Stimulated activated effector memory CD8-positive, alpha-beta T cell treated with anti-CD3 and anti-CD28 coated beads, Interleukin-12 subunit alpha, Interleukin-12 subunit beta, amount 100 ng/mL, for 72 hours (primary cell): Measurements from ENCODE around the gene DNMT1.
A peak's percentile ranks its signal among the peaks of the same experiment; 100 is the strongest.
"Not testable (repeated sequence)": the region's sequence is repeated elsewhere in the genome, so short reads cannot be mapped to it uniquely, and the experiment has no call there.

Experiments
- ATAC-seq: fragments of 150-1000 bp; cut with Tn5 transposase; 2 replicates; pipeline ENCODE4 v1.10.0; 2021
- DNase-seq, 2 donors: peaks; one replicate each; pipeline ENCODE4 v3.0.0; 2021 to 2022; ENCODE audit warnings: low spot score in 2 of 2
- H3K27ac Mint-ChIP-seq: one replicate; pipeline ENCODE4 v1.8.0; 2022; ENCODE audit warnings: mild to moderate bottlenecking, mixed read lengths
- H3K36me3 Mint-ChIP-seq: one replicate; pipeline ENCODE4 v1.8.0; 2022; ENCODE audit warnings: mild to moderate bottlenecking, mixed read lengths
- H3K4me1 Mint-ChIP-seq: one replicate; pipeline ENCODE4 v1.8.0; 2022; ENCODE audit warnings: mixed read lengths
- H3K4me3 Mint-ChIP-seq: one replicate; pipeline ENCODE4 v1.8.0; 2022; ENCODE audit warnings: mild to moderate bottlenecking, mixed read lengths
- H3K9me3 Mint-ChIP-seq: one replicate; pipeline ENCODE4 v1.8.0; 2022; ENCODE audit warnings: mixed read lengths

DNMT1 gene

GRCh38 chr19:10206226-10206885 is 11.6 kb upstream of the DNMT1 start:
- Mint-ChIP-seq H3K27ac (no peak overlapping the region), H3K4me3 (no peak overlapping the region), H3K4me1 (no peaks in the 10 kb centered on the region), H3K36me3 (no peaks in the 10 kb centered on the region), H3K9me3 (no peaks in the 10 kb centered on the region)
- DNase-seq (no peak), ATAC-seq (no peak)

- H3K4me3 Mint-ChIP-seq = no peak overlapping the region
- no peak overlapping the region for H3K27ac Mint-ChIP-seq
- no peaks in the 10 kb centered on the region for H3K9me3 Mint-ChIP-seq
- ATAC-seq = no peak
- no peaks in the 10 kb centered on the region for H3K4me1 Mint-ChIP-seq
- H3K36me3 Mint-ChIP-seq = no peaks in the 10 kb centered on the region
- DNase-seq = no peak
Measured at GRCh38 chr19:10205636-10206035, 10.9 kb upstream of the DNMT1 start.

- Mint-ChIP-seq H3K9me3 (no peaks in the 10 kb centered on the region), H3K27ac (no peak overlapping the region), H3K4me3 (no peak overlapping the region), H3K4me1 (no peaks in the 10 kb centered on the region), H3K36me3 (no peaks in the 10 kb centered on the region)
- no peak for DNase-seq
- no peak for ATAC-seq
Measured at GRCh38 chr19:10203686-10204085, 8.9 kb upstream of the DNMT1 start.

- H3K27ac Mint-ChIP-seq = no peak overlapping the region
- ATAC-seq = no peak
- no peaks in the 10 kb centered on the region for H3K36me3 Mint-ChIP-seq
- no peak overlapping the region for H3K4me3 Mint-ChIP-seq
- H3K4me1 Mint-ChIP-seq = no peaks in the 10 kb centered on the region
- no peak for DNase-seq
- H3K9me3 Mint-ChIP-seq = no peaks in the 10 kb centered on the region
Measured at GRCh38 chr19:10201176-10201575, 6.4 kb upstream of the DNMT1 start.

GRCh38 chr19:10200101-10200500 is 5.3 kb upstream of the DNMT1 start:
- not testable (repeated sequence) for H3K36me3 Mint-ChIP-seq, ATAC-seq, H3K9me3 Mint-ChIP-seq, H3K27ac Mint-ChIP-seq, H3K4me3 Mint-ChIP-seq, DNase-seq, H3K4me1 Mint-ChIP-seq

- not testable (repeated sequence) for H3K4me1 Mint-ChIP-seq, DNase-seq, H3K27ac Mint-ChIP-seq, H3K9me3 Mint-ChIP-seq
- peaks cover 11% of the 10 kb centered on the region for H3K36me3 Mint-ChIP-seq
- H3K4me3 Mint-ChIP-seq = peak overlapping the region; percentile 14
- ATAC-seq = peak; percentile 25
Measured at GRCh38 chr19:10198889-10199644, 4.3 kb upstream of the DNMT1 start.

GRCh38 chr19:10195199-10195519 is 406 bp upstream of the DNMT1 start:
- peaks cover 26% of the 10 kb centered on the region for H3K4me1 Mint-ChIP-seq
- peak overlapping the region; percentile 91 for H3K4me3 Mint-ChIP-seq
- H3K36me3 Mint-ChIP-seq = peaks cover 50% of the 10 kb centered on the region
- ATAC-seq (peak; percentile 35), DNase-seq (no peak)
- H3K9me3 Mint-ChIP-seq = no peaks in the 10 kb centered on the region
- H3K27ac Mint-ChIP-seq = peak overlapping the region; percentile 97

- peaks cover 34% of the 10 kb centered on the region for H3K4me1 Mint-ChIP-seq
- H3K27ac Mint-ChIP-seq = peak overlapping the region; percentile 97
- H3K36me3 Mint-ChIP-seq = peaks cover 62% of the 10 kb centered on the region
- H3K9me3 Mint-ChIP-seq = no peaks in the 10 kb centered on the region
- peak overlapping the region; percentile 91 for H3K4me3 Mint-ChIP-seq
- DNase-seq (no peak), ATAC-seq (no peak)
Measured at GRCh38 chr19:10193790-10194499, 808 bp downstream of the DNMT1 start.

- Mint-ChIP-seq H3K4me1 (peaks cover 41% of the 10 kb centered on the region), H3K36me3 (peaks cover 73% of the 10 kb centered on the region), H3K27ac (peak overlapping the region; percentile 97), H3K9me3 (no peaks in the 10 kb centered on the region), H3K4me3 (peak overlapping the region; percentile 91)
- ATAC-seq = no peak
- no peak for DNase-seq
Measured at GRCh38 chr19:10192922-10193321, 1.8 kb downstream of the DNMT1 start.

- H3K4me1 Mint-ChIP-seq = peaks cover 51% of the 10 kb centered on the region
Measured at GRCh38 chr19:10191347-10191746, 3.4 kb downstream of the DNMT1 start.

GRCh38 chr19:10190026-10190425 is 4.7 kb downstream of the DNMT1 start:
- no peak for DNase-seq
- Mint-ChIP-seq H3K9me3 (no peaks in the 10 kb centered on the region), H3K4me3 (peak overlapping the region; percentile 37), H3K4me1 (peaks cover 45% of the 10 kb centered on the region), H3K36me3 (peaks cover 100% of the 10 kb centered on the region), H3K27ac (peak overlapping the region; percentile 69)
- ATAC-seq = no peak

More at GRCh38 chr19:10191347-10191746, 3.4 kb downstream of the DNMT1 start:
- H3K36me3 Mint-ChIP-seq = peaks cover 88% of the 10 kb centered on the region
- DNase-seq = no peak
- H3K4me3 Mint-ChIP-seq = no peak overlapping the region
- H3K9me3 Mint-ChIP-seq = no peaks in the 10 kb centered on the region
- no peak for ATAC-seq
- no peak overlapping the region for H3K27ac Mint-ChIP-seq

GRCh38 chr19:10189616-10190015 is 5.1 kb downstream of the DNMT1 start:
- Mint-ChIP-seq H3K4me3 (peak overlapping the region; percentile 37), H3K9me3 (no peaks in the 10 kb centered on the region), H3K36me3 (peaks cover 100% of the 10 kb centered on the region), H3K27ac (peak overlapping the region; percentile 69), H3K4me1 (peaks cover 46% of the 10 kb centered on the region)
- DNase-seq (peak in 1 of 2 donors; percentile 71), ATAC-seq (peak; percentile 81)

GRCh38 chr19:10187315-10187714 is 7.4 kb downstream of the DNMT1 start:
- no peak overlapping the region for H3K4me3 Mint-ChIP-seq
- H3K4me1 Mint-ChIP-seq = peaks cover 41% of the 10 kb centered on the region
- ATAC-seq = no peak
- H3K9me3 Mint-ChIP-seq = no peaks in the 10 kb centered on the region
- H3K36me3 Mint-ChIP-seq = peaks cover 94% of the 10 kb centered on the region
- DNase-seq = no peak
- H3K27ac Mint-ChIP-seq = peak overlapping the region; percentile 81

- Mint-ChIP-seq H3K4me1 (peaks cover 31% of the 10 kb centered on the region), H3K9me3 (no peaks in the 10 kb centered on the region), H3K4me3 (no peak overlapping the region), H3K36me3 (peaks cover 93% of the 10 kb centered on the region), H3K27ac (peak overlapping the region; percentile 74)
- DNase-seq = no peak
- no peak for ATAC-seq
Measured at GRCh38 chr19:10184636-10185035, 10.1 kb downstream of the DNMT1 start.

GRCh38 chr19:10183926-10184325 is 10.8 kb downstream of the DNMT1 start:
- Mint-ChIP-seq H3K4me1 (peaks cover 28% of the 10 kb centered on the region), H3K9me3 (no peaks in the 10 kb centered on the region), H3K36me3 (peaks cover 93% of the 10 kb centered on the region), H3K27ac (peak overlapping the region; percentile 74), H3K4me3 (no peak overlapping the region)
- ATAC-seq (no peak), DNase-seq (no peak)

GRCh38 chr19:10182847-10183246 is 11.9 kb downstream of the DNMT1 start:
- ATAC-seq (no peak), DNase-seq (no peak)
- Mint-ChIP-seq H3K4me1 (peaks cover 22% of the 10 kb centered on the region), H3K36me3 (peaks cover 93% of the 10 kb centered on the region), H3K27ac (no peak overlapping the region), H3K4me3 (no peak overlapping the region), H3K9me3 (no peaks in the 10 kb centered on the region)
